GM19452 (cell line): ENCODE data around the gene TMEM19.
"Not testable (repeated sequence)": the region's sequence is repeated elsewhere in the genome, so short reads cannot be mapped to it uniquely, and the experiment has no call there.

ENCODE experiments used
- ATAC-seq: cut with Tn5 transposase; IDR thresholded peaks from one replicate; pipeline ENCODE4 v1.9.1; 2021; ENCODE audit not compliant: unreplicated experiment

The TMEM19 gene

GRCh38 chr12:71664411-71665089, 21.3 kb upstream of the TMEM19 start:
- ATAC-seq: peak; percentile 10

- no peak for ATAC-seq
Measured at GRCh38 chr12:71665090-71665463, 20.8 kb upstream of the TMEM19 start.

- no peak for ATAC-seq
Measured at GRCh38 chr12:71666259-71666658, 19.6 kb upstream of the TMEM19 start.

- ATAC-seq: no peak
Measured at GRCh38 chr12:71671311-71671710, 14.6 kb upstream of the TMEM19 start.

- no peak for ATAC-seq
Measured at GRCh38 chr12:71671816-71672215, 14.1 kb upstream of the TMEM19 start.

- no peak for ATAC-seq
Measured at GRCh38 chr12:71682466-71682865, 3.4 kb upstream of the TMEM19 start.

GRCh38 chr12:71683633-71684032, 2.2 kb upstream of the TMEM19 start:
- no peak for ATAC-seq

- ATAC-seq: no peak
Measured at GRCh38 chr12:71684081-71684480, 1.8 kb upstream of the TMEM19 start.

GRCh38 chr12:71685312-71685906, 473 bp upstream of the TMEM19 start:
- no peak for ATAC-seq

- no peak for ATAC-seq
Measured at GRCh38 chr12:71686658-71687025, 760 bp downstream of the TMEM19 start.

- not testable (repeated sequence) for ATAC-seq
Measured at GRCh38 chr12:71687172-71687571, 1.3 kb downstream of the TMEM19 start.

- ATAC-seq: no peak
Measured at GRCh38 chr12:71688961-71689570, 3.2 kb downstream of the TMEM19 start.

- no peak for ATAC-seq
Measured at GRCh38 chr12:71691504-71692129, 5.7 kb downstream of the TMEM19 start.

- no peak for ATAC-seq
Measured at GRCh38 chr12:71693126-71693525, 7.2 kb downstream of the TMEM19 start.

GRCh38 chr12:71693651-71694050, 7.8 kb downstream of the TMEM19 start:
- ATAC-seq: not testable (repeated sequence)

- ATAC-seq: peak; percentile 83
Measured at GRCh38 chr12:71694099-71694820, 8.4 kb downstream of the TMEM19 start.

GRCh38 chr12:71695782-71696181, 9.9 kb downstream of the TMEM19 start:
- ATAC-seq: no peak

- ATAC-seq: not testable (repeated sequence)
Measured at GRCh38 chr12:71702181-71702580, 16.3 kb downstream of the TMEM19 start.

GRCh38 chr12:71702590-71702989, 16.7 kb downstream of the TMEM19 start:
- ATAC-seq: no peak

- no peak for ATAC-seq
Measured at GRCh38 chr12:71703206-71703605, 17.3 kb downstream of the TMEM19 start.

- no peak for ATAC-seq
Measured at GRCh38 chr12:71704920-71705319, 19.0 kb downstream of the TMEM19 start.
